Stimulated activated naive CD4-positive, alpha-beta T cell treated with Interleukin-2 at 50 U/mL for 16 hours (primary cell): Measurements from ENCODE around the gene OSBP2.
"Not testable (repeated sequence)": the region's sequence is repeated elsewhere in the genome, so short reads cannot be mapped to it uniquely, and the experiment has no call there.

Source experiments
- DNase-seq: peaks from one replicate; lab custom pipeline; 2025; lab: John Stamatoyannopoulos, UW

The OSBP2 gene

DNA sequence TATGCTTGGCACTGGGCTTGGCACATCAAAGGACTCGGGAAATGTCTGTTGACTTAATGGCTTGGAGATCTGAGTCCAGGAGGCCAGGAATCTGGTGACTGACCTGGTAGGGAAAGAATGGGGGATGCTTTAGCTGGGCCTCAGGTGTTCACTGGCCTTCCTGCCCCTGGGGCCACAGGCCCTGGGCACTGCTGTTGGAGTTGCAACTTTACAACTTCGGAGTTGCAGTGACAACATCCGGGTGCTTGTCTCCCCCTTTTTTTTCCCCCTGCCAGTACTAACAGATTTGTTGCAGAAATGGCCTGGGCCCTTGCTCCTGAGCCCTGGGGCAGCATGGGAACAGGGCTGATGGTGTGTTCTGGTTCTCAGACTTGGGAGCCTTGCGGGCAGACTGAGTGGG, 23.8 kb downstream of the OSBP2 start:
- DNase-seq: no peak

- no peak for DNase-seq
Observed at GRCh38 chr22:30718938-30719337, 24.3 kb downstream of the OSBP2 start.

DNA sequence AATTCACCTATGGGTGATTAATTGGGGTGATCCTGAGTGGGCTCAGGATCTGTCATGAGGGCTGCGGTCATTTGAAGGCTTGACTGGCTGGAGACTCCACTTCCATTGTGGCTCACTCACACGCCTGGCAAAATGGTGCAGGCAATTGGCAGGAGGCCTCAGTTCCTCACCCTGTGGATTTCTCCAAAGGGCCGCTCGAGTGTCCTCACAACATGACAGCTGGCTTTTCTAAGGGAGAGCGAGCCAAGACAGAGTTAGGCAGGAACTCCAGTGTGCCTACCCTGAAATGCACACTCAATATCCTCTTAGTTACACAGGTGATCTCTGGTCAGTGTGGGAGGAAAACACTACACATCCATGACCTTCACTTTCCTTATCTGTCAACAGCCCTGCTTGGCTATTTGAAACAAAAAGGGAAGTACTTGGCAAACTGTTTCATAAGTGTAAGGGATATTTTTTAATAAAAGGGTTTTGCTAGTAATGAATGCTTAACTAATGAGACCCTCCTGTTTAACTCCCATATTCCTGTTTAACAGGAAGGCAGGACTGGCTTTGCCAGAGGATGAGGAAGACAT, 25.7 kb downstream of the OSBP2 start:
- DNase-seq: no peak

- DNase-seq: no peak
Observed at GRCh38 chr22:30721741-30722140, 27.1 kb downstream of the OSBP2 start.

DNA sequence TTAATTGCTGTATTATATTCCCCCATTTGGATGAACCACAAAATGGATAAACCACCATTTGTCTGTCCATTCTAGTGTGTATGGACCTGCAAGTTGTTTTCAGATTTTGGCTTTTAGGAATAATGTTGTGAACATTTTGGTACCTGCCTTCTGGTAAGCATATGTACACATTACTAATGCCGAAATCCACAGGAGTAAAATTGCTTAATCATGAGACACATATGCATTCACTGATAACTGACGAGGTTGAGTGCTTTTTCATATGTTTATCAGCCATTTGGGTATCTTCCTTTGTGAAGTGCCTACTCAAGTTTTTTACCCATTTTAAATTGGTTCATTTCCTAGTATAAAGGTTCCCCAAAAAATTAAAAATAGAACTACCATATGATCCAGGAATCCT, 34.2 kb downstream of the OSBP2 start:
- DNase-seq: no peak

GRCh38 chr22:30731658-30732057, 37.0 kb downstream of the OSBP2 start:
- DNase-seq: no peak

DNA sequence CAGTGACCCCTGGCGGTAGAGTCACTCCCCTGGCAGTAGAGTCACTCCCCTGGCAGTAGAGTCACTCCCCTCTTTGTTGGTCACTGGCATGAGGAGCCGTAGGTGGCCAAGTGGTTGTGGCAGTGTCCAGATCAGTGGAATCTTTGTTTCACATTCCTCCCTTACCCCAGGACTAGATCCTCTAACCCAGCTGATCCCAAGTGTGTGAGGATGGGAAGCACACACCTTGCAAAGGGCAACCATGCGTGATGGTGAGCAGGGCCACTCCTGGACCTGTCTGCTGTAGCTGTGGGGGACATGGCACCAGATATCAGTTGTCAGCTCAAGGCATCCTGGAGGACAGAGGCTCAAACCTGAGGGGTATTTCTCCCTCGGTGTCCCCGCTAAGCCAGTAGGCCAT, 37.8 kb downstream of the OSBP2 start:
- no peak for DNase-seq

GRCh38 chr22:30733181-30733631, 38.5 kb downstream of the OSBP2 start:
- DNase-seq: no peak

DNA sequence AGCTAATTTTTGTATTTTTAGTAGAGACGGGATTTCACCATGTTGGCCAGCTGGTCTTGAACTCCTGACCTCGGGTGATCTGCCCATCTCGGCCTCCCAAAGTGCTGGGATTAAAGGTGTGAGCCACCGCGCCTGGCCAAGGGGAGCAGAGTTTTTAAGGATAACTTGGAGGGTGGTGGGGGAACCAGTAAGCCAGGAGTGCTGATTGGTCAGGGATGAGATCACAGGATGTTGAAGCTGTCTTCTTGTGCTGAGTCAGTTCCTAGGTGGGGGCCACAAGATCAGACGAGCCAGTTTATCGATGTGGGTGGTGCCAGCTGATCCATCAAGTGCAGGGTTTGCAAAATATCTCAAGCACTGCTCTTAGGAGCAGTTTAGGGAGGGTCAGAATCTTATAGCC, 45.3 kb downstream of the OSBP2 start:
- DNase-seq: not testable (repeated sequence)

DNA sequence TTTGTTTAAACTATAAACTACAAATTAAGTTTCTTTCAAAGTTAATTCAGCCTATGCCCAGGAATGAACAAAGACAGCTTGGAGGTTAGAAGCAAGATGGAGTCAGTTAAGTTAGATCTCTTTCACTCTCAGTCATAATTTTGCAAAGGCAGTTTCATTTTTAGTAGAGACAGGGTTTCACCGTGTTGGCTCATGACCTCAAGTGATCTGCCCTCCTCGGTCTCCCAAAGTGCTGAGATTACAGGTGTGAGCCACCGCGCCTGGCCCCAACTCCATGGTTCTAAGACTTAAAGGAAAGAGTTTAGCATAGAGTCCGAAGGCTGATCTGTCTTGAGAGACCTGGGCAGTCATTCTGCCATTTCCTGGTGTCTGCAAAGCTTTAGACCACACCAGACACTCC, 45.8 kb downstream of the OSBP2 start:
- peak; percentile 19 for DNase-seq

- no peak for DNase-seq
Observed at GRCh38 chr22:30742291-30743256, 47.9 kb downstream of the OSBP2 start.

GRCh38 chr22:30743257-30744020, 48.8 kb downstream of the OSBP2 start:
- no peak for DNase-seq

GRCh38 chr22:30744224-30744623, 49.5 kb downstream of the OSBP2 start:
- no peak for DNase-seq

DNA sequence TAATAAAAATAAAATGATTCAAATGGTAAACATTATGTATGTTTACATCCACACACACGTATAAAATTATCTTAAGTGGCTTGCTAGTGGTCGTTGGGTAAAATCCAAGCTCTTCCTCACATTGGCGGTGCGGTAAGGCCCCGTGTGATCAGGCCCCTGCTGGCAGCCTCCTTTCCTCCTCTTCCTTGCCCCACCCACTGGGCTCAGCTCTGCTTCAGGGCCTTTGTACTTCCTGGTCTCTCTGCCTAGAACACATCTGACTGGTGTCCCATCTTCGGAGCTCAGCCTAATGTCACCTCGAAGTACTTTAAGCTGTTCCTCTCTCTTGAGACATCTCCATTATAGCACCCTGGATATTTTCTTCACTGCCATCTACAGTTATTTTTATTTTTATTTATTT, 52.8 kb downstream of the OSBP2 start:
- DNase-seq: no peak

- no peak for DNase-seq
Observed at GRCh38 chr22:30749272-30749671, 54.6 kb downstream of the OSBP2 start.

DNA sequence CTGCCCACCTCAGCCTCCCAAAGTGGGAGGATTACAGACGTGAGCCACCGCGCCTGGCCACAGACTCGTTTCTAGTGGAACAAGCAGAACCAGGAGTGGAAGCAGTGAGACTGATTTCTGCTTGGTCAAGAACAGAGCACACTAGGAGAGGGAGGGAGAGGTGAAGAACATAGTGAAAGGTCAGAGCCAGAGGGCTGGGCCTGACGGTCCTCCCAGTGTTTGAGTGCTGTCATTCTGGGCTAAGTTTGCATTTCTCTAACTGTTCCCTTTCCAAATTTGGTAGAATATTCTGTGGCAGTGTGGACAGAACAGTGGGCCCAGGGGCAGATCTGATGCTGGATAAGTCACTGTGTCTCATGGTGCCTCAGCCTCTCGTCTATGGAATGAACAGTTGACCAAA, 55.2 kb downstream of the OSBP2 start:
- no peak for DNase-seq

GRCh38 chr22:30751529-30751928, 56.9 kb downstream of the OSBP2 start:
- DNase-seq: no peak

- DNase-seq: no peak
Observed at GRCh38 chr22:30752771-30753170, 58.1 kb downstream of the OSBP2 start.

- no peak for DNase-seq
Observed at GRCh38 chr22:30753701-30754100, 59.0 kb downstream of the OSBP2 start.

DNA sequence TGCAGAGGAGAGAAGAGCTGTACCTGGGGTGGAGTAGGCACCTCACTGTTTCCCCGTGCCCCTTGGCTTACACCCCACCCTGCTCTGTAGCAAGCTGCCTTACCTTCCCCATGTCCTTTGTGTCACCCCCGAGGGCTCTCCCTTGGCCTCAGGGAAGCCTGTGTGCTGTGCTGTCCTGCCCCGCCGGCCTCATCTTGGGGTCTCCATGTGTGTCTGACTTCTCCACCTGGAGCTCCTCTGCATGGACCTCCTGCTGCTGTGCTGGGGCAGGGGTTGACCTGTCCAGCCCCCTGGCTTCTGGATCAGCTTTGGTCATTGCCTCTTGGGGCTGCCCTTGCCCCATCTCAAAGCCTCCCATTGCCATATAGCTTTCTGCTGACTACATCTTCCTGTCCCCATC, 59.8 kb downstream of the OSBP2 start:
- DNase-seq: no peak

DNA sequence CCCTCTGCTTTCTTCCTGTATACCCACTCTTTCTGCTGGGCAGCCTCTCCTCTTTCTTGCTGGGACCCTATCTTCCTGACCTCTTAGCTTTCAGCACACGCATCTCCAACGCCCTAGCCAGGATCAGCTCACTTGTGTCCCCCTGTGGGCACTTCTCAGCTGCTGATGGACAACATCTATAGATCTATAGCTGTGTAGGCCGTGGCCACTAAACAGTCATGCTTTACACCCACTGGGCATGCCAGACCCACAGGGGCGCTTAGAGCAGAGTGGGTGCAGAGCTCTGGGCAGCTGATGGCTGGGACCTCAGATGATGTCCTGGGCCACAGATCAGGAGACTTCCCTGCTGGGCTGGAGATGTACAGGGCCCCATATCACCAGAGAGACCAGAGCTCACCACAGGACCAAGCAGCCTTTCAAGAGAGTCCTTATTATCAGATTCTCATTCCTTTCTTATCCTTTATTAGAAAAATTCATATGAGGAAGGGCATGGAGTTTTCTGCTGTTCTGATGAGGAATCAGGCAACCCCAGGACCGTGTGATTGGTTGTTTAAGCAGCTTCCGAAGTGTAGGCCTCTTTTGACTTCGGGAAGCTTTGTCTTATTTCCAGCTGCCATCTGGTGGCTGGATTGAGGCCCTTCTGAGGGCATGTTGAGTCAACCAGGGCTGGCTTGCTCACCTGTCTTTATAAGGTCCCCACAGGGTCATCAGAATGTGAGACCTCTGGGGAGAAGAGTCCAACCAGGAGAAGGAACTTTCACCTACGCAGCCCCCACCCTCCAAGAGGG, 60.5 kb downstream of the OSBP2 start:
- peak; percentile 34 for DNase-seq

GRCh38 chr22:30755759-30756124, 61.1 kb downstream of the OSBP2 start:
- no peak for DNase-seq
